GM19193 (cell line): ENCODE data around the gene MYL4.

Experiments used
- POLR2A ChIP-seq: IDR thresholded peaks from 4 replicates; pipeline ENCODE4 v1.6.1; 2011; ENCODE audit not compliant: insufficient read depth, insufficient read length; ENCODE audit errors: extremely low read depth

The MYL4 gene

DNA sequence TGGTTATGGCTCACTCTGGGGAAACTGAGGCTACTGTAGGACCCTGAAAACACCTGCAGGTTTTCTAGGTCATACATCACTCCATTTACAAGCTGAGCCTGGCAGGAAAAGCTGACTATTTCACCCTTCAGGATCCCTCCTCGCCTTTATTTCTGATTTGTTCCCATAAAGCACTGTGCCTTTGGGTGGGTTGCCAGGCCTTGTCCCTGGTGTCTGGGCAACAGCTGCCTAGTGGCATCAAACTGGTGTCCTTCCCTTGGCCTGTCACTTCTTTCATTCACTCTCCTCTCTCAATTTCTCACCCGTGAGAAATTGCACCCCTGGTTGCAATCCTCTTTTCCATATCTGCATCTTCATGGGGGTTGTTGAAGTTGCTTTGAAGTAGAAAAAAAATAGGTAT, 1.6 kb downstream of the MYL4 start:
- TF ChIP-seq POLR2A, result no peak

- no peak for TF ChIP-seq POLR2A
Measured at GRCh38 chr17:47212458-47212857, 3.3 kb downstream of the MYL4 start.

DNA sequence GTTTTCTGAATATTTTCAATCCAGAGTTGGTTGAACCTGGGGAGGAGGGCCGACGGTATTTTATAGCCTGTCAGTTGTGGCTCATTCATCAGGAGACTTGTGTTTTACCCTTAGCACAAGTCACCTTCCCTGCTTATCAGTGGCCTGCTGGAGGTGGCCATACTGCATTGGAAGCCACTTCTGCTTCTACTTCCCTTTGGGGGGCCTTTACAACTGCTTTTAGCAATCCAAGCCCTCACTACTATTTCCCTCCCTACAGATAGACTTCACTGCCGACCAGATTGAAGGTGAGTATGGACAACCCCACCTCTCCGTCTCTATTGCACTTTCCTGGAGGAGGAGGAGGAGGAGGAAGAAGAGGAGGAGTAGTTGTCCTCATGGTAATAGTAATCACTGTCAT, 4.4 kb downstream of the MYL4 start:
- TF ChIP-seq POLR2A, result no peak

DNA sequence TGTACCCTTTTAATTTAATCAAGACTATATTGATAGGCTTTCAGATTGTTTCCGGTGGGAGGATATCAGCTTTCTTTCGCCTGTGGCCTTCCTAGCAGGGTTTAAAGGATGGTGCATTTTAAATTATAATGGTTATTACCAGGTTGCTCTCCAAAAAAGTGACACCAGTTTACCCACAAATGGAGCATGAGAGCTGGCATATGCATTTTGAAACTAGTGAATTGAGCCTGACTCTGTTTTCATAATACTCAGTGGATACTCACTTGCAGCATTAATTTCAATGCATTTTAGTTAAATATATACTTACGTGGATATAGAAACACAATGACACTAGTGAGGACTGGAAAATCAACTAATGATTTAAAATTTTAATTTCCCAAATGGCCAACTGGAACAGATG, 5.8 kb downstream of the MYL4 start:
- TF ChIP-seq POLR2A, result no peak

DNA sequence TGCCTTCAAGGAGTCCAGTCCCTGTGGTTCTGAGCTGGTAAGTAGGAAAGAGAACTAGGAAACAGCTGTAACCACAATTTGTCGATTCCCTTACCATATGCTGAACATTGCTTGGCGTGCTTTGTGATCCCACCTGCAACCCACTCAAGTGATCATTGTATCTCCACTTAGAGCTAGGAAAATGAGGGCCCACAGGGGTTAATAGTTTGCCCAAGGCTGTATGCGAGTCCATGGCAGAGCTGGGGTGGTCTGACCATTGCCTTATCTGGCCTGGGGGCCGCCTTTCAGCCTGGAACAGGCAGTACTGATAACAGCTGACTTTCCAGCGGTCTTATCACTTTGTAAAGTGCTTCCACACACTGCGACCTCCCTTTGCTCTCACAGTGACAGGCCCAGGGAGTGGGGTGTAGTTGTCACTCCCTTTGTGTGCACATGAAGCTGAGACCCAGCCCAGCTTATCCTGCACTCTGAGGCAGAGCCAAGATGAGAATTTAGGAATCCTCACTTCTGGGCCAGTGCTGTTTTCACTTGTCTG, 9.8 kb downstream of the MYL4 start:
- TF ChIP-seq POLR2A, result no peak

GRCh38 chr17:47219621-47220475, 10.7 kb downstream of the MYL4 start:
- no peak for TF ChIP-seq POLR2A

DNA sequence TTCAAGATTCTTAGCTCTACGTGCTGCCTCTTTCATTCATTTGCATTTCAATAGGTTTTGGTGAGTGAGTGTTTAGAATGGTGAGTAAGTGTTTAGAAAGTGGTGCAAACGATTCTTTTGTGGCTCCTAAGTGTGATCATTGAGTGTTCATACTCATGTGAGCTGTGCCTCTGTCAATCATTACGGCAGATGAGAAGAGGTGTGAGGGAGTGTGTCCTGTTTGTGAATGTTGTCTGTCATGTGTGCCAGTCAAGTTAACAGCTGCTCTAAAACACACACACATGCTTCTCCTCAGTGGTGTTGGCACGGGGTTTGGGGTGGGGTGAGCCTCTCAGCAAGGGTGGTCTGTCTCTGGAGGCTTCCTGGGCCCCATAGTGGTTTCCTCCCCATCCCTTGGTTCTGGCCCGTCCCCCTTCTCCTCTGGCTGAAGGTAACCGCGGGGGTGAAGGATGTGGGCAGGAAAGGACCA, 11.4 kb downstream of the MYL4 start:
- TF ChIP-seq POLR2A, result no peak

DNA sequence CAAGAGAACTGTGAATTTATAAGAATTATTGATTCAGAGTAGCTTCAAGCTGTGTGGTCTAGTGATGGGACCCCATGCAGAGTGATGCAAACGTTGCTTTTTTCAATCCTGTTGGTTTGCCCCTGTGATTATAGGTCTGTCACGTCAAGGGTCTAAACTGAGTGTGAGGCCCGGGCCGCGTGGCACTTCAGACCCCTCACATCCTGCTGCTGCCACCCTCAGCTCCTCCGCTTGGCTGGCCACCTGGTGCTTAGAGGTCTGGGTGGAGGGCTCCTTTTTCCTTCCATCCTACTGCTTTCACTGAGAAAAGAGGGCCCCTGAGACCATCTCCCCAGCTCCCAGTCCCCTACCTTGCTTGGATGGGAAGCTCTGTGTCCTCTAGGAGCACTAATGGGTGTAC, 12.0 kb downstream of the MYL4 start:
- TF ChIP-seq POLR2A, result no peak

DNA sequence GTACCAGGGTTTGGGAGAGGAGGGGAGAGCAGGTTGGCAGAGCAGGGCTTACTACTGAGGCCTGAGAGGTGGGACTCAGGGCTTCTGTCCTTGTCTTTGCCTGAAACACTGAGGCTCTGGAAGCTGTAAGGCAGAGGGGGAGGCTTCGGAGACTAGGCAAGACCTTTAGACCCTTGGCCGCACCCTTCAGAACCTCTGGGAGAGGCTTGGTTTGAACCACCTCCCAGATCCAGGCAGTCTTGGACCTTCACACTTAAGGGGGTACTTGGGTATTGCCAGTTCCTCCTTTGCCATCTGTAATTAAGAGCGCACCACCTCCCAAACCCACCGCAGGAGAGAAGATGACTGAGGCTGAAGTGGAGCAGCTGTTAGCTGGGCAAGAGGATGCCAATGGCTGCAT, 12.9 kb downstream of the MYL4 start:
- no peak for TF ChIP-seq POLR2A

DNA sequence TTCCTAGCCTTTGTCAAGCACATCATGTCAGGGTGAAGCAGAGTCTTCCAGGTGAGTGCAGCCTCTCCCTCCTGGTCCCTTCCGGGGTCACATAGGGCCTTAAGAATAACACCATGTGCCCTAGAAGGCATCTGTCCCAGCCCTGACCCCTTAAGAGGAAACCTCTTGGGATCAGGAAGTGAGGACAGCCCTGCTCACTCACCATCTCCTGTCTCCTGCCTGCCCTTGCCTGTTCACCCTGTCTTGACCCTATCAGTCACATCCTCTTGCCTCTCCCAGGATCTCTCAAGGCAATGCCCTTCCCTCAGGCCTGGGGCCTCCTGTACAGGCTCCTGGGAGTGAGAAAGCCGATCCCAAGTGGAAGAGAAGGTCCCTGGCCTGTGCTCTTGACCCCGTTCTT, 13.9 kb downstream of the MYL4 start:
- TF ChIP-seq POLR2A, result no peak

DNA sequence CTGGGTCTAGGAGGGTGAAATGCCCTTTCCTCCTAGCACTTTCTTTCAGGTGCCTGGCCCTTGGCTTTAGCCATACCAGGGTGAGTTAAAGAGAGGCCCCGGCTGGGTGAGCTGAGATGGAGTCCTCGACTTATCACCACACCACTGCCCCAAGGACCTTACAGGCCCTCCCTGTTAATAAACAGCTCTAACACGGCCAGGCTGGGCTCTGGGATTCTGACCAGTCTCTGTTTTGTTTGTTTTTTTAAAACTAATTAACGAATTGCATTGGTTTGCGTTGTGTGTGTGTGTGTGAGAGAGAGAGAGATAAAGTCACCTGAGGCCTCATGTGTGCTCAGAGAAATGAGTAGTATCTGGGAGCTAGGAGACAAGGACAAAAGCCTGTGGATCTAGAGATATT, 14.3 kb downstream of the MYL4 start:
- TF ChIP-seq POLR2A, result no peak

DNA sequence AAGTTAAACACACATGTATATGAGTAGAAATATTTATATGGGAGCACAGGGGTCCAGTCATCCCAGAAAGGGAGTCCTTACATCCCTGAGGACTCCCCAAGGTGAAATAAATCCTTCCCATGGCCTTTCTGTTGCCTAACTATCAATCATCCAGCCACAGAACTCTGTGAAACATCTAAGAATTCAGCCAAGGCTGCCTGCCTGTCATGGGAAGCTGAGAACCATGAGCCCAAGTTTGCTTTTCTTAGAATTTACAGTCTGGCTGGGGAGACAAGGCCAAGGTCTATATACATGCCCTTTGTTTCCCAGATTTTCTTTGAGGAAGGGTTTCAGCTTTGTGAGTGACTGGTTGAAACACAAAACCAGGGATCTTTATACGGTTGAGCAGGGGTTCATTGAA, 15.8 kb downstream of the MYL4 start:
- TF ChIP-seq POLR2A, result no peak

- TF ChIP-seq POLR2A, result no peak
Measured at GRCh38 chr17:47225436-47225858, 16.3 kb downstream of the MYL4 start.

DNA sequence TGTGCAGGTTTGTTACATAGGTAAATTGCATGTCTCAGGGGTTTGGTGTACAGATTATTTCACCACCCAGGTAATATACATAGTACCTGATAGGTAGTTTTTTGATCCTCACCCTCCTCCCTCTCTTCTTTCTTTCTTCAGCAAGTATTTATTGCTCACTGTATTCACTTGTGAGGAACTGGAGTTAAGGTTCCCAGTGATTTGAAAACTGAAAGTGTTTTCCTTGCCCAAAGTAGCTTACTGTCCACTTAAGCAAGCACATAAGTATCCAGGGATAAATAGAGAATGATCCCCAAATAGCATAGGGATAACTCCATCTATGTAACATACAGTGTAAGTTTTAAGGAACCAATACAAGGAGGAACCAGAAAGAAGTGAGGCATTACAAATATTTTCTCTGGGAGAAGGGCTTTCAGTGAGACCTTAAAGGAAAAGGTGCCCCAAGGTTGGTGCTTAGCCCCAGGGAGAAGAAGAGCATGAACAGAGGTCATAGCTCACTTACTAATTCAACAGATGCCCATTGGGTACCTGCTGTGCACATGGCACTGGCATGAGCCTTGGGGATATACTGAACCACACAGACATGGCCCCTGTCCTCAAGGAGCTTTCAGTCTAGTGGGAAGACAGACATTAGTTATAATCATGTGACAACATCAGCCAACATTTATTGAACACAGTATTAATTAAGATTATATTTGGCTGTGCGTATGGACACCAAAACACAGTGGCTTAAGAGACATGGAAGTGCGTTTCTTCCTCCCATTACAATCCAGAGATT, 17.0 kb downstream of the MYL4 start:
- TF ChIP-seq POLR2A, result no peak

- TF ChIP-seq POLR2A, result no peak
Measured at GRCh38 chr17:47227862-47228261, 18.7 kb downstream of the MYL4 start.

- TF ChIP-seq POLR2A, result no peak
Measured at GRCh38 chr17:47229535-47230443, 20.6 kb downstream of the MYL4 start.

GRCh38 chr17:47230864-47231263, 21.7 kb downstream of the MYL4 start:
- TF ChIP-seq POLR2A, result no peak
